Measurements from ENCODE around the gene C3orf18. TPM values are rescaled to one million over a fixed set of nuclear protein-coding genes. Genes with fewer than 3 reads are reported as not detected.

C3orf18 gene
- 9.7 and 12.8 TPM in 2 replicates for total RNA-seq

DNA sequence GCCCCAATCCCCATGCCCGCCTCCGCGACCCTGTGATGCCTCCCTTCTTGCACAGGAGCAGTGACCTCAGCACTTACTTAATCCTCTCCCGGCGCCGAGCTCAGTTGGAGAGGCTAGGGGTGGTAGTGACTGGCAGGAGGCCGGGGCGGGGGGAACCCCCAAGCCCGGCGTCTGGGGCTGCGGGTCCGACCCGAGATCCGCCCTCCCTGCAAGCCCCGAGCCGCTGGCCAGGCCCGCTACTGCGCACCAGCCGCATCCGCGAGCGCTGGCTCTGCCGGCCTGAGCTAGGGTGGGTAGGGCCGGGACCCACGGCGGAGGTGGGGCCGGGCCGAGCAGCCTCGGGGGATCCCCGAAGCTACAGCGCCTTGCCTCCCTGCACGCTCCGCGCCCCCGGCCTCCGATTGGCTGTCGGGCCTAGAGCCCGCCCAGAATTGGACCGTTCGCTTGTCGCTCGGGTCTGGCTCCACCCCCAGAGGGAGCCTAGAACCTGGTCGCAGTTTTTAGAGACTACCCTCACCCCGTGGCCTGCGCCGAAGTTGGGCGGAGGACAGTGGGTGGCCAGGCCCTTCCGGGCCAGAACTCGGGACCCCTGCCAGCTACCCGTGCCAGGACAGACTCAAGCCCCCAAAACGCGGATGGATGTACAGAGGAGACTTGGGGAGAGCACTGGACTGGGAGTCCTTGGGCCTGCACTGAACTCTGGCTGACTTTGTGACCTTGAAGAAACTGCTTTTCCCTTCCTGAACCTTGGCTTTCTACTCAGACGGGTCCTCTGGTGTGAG, at the start of gene C3orf18:
Gene C3orf18 (minus strand): TSS at position 362 of the 782 bp plus-strand sequence. CDS start 2,048 bp downstream, outside the sequence.

DNA sequence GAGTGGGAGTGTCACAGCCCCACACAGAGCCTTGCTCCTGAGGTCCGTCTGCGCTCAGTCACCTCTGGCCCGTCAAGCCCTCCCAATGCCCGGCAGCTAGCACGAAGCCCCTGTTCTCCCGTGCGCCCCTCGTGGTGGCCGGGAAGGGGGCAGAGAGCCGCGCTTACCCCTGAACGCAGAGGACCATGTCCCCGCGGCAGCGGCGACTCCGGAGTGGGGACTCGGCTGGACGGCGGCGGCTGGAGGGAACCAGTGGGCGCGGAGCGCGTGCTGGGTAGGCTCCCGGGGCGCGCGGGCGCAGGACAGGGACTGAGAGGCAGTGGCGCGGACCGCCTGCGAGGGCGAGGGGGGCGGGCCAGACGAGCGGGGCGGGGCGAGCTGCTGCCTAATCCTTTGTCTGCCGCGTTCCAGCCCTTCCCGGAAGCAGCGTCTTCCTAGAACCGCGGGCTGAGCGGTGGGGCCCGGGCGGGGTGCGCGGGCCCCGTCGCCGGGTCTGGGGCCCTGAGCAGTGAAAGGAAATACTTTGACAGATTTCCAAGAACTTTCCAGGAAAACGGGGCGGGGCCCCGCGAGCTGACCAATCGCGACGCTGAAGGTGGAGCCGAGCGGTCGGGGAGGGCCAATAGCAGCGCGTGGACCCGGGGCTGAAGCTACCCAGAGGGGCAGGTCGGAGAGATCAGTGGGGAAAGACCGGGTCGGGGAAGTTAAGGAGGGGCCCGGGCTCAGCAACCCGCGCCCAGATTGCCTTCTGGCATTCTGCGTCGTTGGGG, 44.1 kb upstream of the C3orf18 start, which contains the start of gene CISH:
Gene CISH (minus strand): TSS at position 311 of the 770 bp plus-strand sequence. CDS start 124 bp downstream, at position 187.

DNA sequence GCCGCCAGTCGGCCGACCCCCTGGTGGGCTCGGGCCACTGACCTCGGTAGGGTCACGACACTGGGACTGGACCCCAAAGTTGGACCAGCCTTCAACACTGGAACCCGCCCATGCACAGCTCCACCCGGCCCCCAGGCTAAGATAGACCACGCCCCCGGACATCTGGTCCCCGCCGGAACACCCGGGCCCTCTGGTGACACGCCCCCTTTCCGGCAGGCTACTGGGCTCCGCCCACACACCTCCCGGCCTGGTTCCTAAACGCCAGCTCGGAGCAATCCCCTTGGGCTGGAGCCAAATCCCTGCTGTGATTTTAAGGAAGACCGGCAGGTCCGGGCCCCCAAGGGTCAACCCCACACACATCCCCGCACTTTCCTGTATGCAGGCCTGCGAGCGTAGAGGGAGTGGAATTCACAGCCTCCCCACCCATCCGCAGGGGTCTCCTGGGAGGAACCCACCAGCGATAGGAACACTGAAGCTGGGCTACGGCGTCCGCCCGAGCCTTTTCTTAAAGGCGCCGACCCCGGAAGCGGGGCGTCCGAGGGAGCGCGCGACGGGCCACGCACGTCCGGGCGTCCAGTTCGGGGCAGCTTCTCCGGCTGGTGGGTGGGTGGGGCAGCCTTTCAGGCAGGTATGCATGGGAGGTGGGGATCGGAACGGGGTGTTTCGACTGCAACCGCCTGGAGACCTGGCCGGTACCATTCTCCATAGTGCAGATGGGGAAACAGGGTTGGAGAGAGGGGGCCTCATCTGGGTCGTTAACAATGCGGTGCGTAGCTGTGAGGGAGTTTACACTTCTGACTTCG, 1.6 kb upstream of the C3orf18 start, which contains the start of gene HEMK1:
Gene HEMK1 (plus strand): TSS at position 576 of the 803 bp plus-strand sequence. CDS start 1,583 bp downstream, outside the sequence.

Other genes with a start within 250 kb of the C3orf18 start
- gene HYAL2, start 245.0 kb downstream of the C3orf18 start, total RNA-seq, result 96.6 and 112 TPM in 2 replicates
- 9.3 and 18.4 TPM in 2 replicates for gene TUSC2, start 239.5 kb downstream of the C3orf18 start, total RNA-seq
- 20.8 and 26.0 TPM in 2 replicates for gene RASSF1, start 226.9 kb downstream of the C3orf18 start, total RNA-seq
- 0.30 and 0.88 TPM in 2 replicates for gene ZMYND10, start 222.0 kb downstream of the C3orf18 start, total RNA-seq
- 17.2 and 25.8 TPM in 2 replicates for gene NPRL2, start 217.0 kb downstream of the C3orf18 start, total RNA-seq
- gene CYB561D2, start 216.9 kb downstream of the C3orf18 start, total RNA-seq, result 28.5 and 44.8 TPM in 2 replicates
- 41.9 and 43.9 TPM in 2 replicates for gene TMEM115, start 208.2 kb downstream of the C3orf18 start, total RNA-seq
- gene CACNA2D2, start 64.1 kb downstream of the C3orf18 start, total RNA-seq, result 0.05 TPM in 1 of 2 replicates, not detected in the other
- 20.8 and 23.6 TPM in 2 replicates for gene HEMK1, start 1.8 kb upstream of the C3orf18 start, total RNA-seq
- gene CISH, start 44.0 kb upstream of the C3orf18 start, total RNA-seq, result 0.30 and 0.51 TPM in 2 replicates
- 16.9 and 34.4 TPM in 2 replicates for gene MAPKAPK3, start 49.4 kb upstream of the C3orf18 start, total RNA-seq
- gene DOCK3, start 107.2 kb upstream of the C3orf18 start, total RNA-seq, result under 0.01 and 0.05 TPM in 2 replicates